Astrocyte (in vitro differentiated cells and primary cell): ENCODE data around the gene ATP6V0B. TPM values are rescaled to one million over a fixed set of nuclear protein-coding genes. Genes with fewer than 3 reads are reported as not detected.

ENCODE experiments used
- DNase-seq: peaks from one replicate; pipeline ENCODE4 v3.0.0-alpha.2; 2010; ENCODE audit warnings: low read depth
- FAIRE-seq: peaks from 2 replicates; lab custom pipeline; 2011; peaks lifted over from hg19 to GRCh38; lab: Jason Lieb, UNC
- H2AFZ ChIP-seq: 2 replicates; pipeline ENCODE4 v1.6.0; 2012; ENCODE audit warnings: low read depth, low read length, inconsistent platforms
- H3K27ac ChIP-seq: 2 replicates; pipeline ENCODE4 v1.5.1; 2011; ENCODE audit warnings: low read depth, low read length, inconsistent platforms
- H3K27me3 ChIP-seq: 2 replicates; pipeline ENCODE4 v1.6.0; 2011; ENCODE audit warnings: low read length, inconsistent platforms; ENCODE audit not compliant: insufficient read depth
- H3K36me3 ChIP-seq: 2 replicates; pipeline ENCODE4 v1.5.1; 2011; ENCODE audit warnings: low read length, inconsistent platforms; ENCODE audit not compliant: insufficient read depth
- H3K4me1 ChIP-seq: 2 replicates; pipeline ENCODE4 v1.5.1; 2011; ENCODE audit warnings: low read length, inconsistent platforms; ENCODE audit not compliant: insufficient read depth
- H3K4me2 ChIP-seq: 2 replicates; pipeline ENCODE4 v1.6.0; 2012; ENCODE audit warnings: low read length, inconsistent platforms
- H3K4me3 ChIP-seq: 2 replicates; pipeline ENCODE4 v1.5.1; 2011; ENCODE audit warnings: low read depth, mild to moderate bottlenecking, low read length, inconsistent platforms; ENCODE audit not compliant: insufficient read depth
- H3K79me2 ChIP-seq: 2 replicates; pipeline ENCODE4 v1.6.0; 2012; ENCODE audit warnings: mild to moderate bottlenecking, low read length, inconsistent platforms; ENCODE audit not compliant: insufficient read depth
- H3K9ac ChIP-seq: 2 replicates; pipeline ENCODE4 v1.6.0; 2012; ENCODE audit warnings: mild to moderate bottlenecking, low read length, inconsistent platforms
- H3K9me3 ChIP-seq: 2 replicates; pipeline ENCODE4 v1.5.1; 2012; ENCODE audit warnings: low read depth, mild to moderate bottlenecking, low read length, inconsistent platforms; ENCODE audit not compliant: insufficient read depth
- H4K20me1 ChIP-seq: 2 replicates; pipeline ENCODE4 v1.6.0; 2012; ENCODE audit warnings: low read length, inconsistent platforms; ENCODE audit not compliant: insufficient read depth
- H3K27ac Mint-ChIP-seq: one replicate; pipeline ENCODE4 v1.8.0; 2021; ENCODE audit warnings: mild to moderate bottlenecking, mixed read lengths; ENCODE audit not compliant: unreplicated experiment
- H3K27me3 Mint-ChIP-seq: one replicate; pipeline ENCODE4 v1.8.0; 2021; ENCODE audit warnings: low read depth, mixed read lengths; ENCODE audit not compliant: unreplicated experiment
- H3K36me3 Mint-ChIP-seq: one replicate; pipeline ENCODE4 v1.8.0; 2021; ENCODE audit warnings: low read depth, mixed read lengths; ENCODE audit not compliant: unreplicated experiment
- H3K4me1 Mint-ChIP-seq: one replicate; pipeline ENCODE4 v1.8.0; 2021; ENCODE audit warnings: low read depth, mixed read lengths; ENCODE audit not compliant: unreplicated experiment
- H3K4me3 Mint-ChIP-seq: one replicate; pipeline ENCODE4 v1.8.0; 2021; ENCODE audit warnings: mild to moderate bottlenecking, moderate library complexity, mixed read lengths; ENCODE audit not compliant: unreplicated experiment
- H3K9me3 Mint-ChIP-seq: one replicate; pipeline ENCODE4 v1.8.0; 2021; ENCODE audit warnings: mild to moderate bottlenecking, mixed read lengths; ENCODE audit not compliant: unreplicated experiment
- CTCF ChIP-seq: IDR thresholded peaks from 2 replicates; pipeline ENCODE4 v1.5.1; 2011; ENCODE audit warnings: low read depth, mild to moderate bottlenecking, inconsistent platforms, low read length, moderate library complexity; ENCODE audit not compliant: insufficient read depth
- EZH2 ChIP-seq: IDR thresholded peaks from 2 replicates; pipeline ENCODE4 v1.6.1; 2012; ENCODE audit warnings: mild to moderate bottlenecking, low read length, inconsistent platforms; ENCODE audit not compliant: insufficient read depth
- total RNA-seq: library from RNA; stranded (reverse); gene quantifications from 2 replicates; pipeline ENCODE4 v1.2.1, GENCODE V29; 2021

ATP6V0B gene
- total RNA-seq, 1 donor from 2014 or later = 175 TPM

GRCh38 chr1:44012404-44012803, 37.6 kb downstream of the ATP6V0B start:
- no peak overlapping the region for H3K4me3 Mint-ChIP-seq
- H3K27me3 Mint-ChIP-seq = peaks cover 2% of the 10 kb centered on the region
- no peak for FAIRE-seq
- Histone ChIP-seq H4K20me1 (no peaks in the 10 kb centered on the region), H3K4me2 (no peak overlapping the region), H3K36me3 (no peaks in the 10 kb centered on the region), H3K9ac (no peak overlapping the region), H3K27ac (no peak overlapping the region), H3K9me3 (no peaks in the 10 kb centered on the region), H2AFZ (no peak overlapping the region), H3K4me1 (no peaks in the 10 kb centered on the region), H3K4me3 (no peak overlapping the region), H3K27me3 (no peaks in the 10 kb centered on the region), H3K79me2 (no peaks in the 10 kb centered on the region)
- no peak for DNase-seq
- H3K27ac Mint-ChIP-seq = no peak overlapping the region
- H3K9me3 Mint-ChIP-seq = no peaks in the 10 kb centered on the region
- H3K4me1 Mint-ChIP-seq = peaks cover 5% of the 10 kb centered on the region
- TF ChIP-seq CTCF (no peak), EZH2 (no peak)
- H3K36me3 Mint-ChIP-seq = peaks cover 9% of the 10 kb centered on the region

- Mint-ChIP-seq H3K4me3 (no peak overlapping the region), H3K27me3 (peaks cover 2% of the 10 kb centered on the region), H3K4me1 (peaks cover 5% of the 10 kb centered on the region), H3K27ac (no peak overlapping the region), H3K9me3 (no peaks in the 10 kb centered on the region), H3K36me3 (peaks cover 4% of the 10 kb centered on the region)
- no peak overlapping the region for H2AFZ ChIP-seq
- no peak for DNase-seq
- no peak for TF ChIP-seq CTCF
- no peak overlapping the region for H3K27ac ChIP-seq
- no peak overlapping the region for H3K4me3 ChIP-seq
- no peaks in the 10 kb centered on the region for H3K27me3 ChIP-seq
- H3K36me3 ChIP-seq = no peaks in the 10 kb centered on the region
- no peaks in the 10 kb centered on the region for H4K20me1 ChIP-seq
- no peaks in the 10 kb centered on the region for H3K9me3 ChIP-seq
- no peak overlapping the region for H3K9ac ChIP-seq
- no peaks in the 10 kb centered on the region for H3K4me1 ChIP-seq
- H3K79me2 ChIP-seq = no peaks in the 10 kb centered on the region
- no peak for FAIRE-seq
- no peak overlapping the region for H3K4me2 ChIP-seq
Measured at GRCh38 chr1:44012941-44013609, 38.3 kb downstream of the ATP6V0B start.

DNA sequence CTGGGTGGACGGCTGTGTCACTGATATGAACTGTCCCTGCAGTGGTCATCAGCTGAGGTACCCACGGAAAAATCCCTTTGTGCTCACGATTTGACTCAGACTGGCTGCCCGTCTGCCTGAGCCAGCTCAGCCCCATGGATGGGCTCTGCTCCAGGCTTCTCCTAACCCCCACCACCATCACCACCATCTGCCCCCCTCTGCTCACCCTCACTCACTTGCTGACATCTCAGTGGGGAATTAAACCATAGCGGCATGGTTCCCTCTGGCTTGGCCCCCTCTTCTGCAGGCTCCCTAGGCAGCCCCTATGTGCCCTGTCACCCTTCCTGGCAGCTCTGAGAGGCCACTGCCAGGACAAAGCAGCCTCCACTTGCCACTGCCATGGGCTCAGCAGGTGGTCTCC, 39.2 kb downstream of the ATP6V0B start:
- TF ChIP-seq EZH2 (no peak), CTCF (no peak)
- Mint-ChIP-seq H3K36me3 (peaks cover 4% of the 10 kb centered on the region), H3K9me3 (no peaks in the 10 kb centered on the region), H3K27me3 (no peaks in the 10 kb centered on the region), H3K4me3 (no peak overlapping the region), H3K27ac (no peak overlapping the region), H3K4me1 (peaks cover 5% of the 10 kb centered on the region)
- Histone ChIP-seq H3K4me1 (no peaks in the 10 kb centered on the region), H3K79me2 (no peaks in the 10 kb centered on the region), H3K9ac (no peak overlapping the region), H3K4me2 (no peak overlapping the region), H3K4me3 (no peak overlapping the region), H4K20me1 (no peaks in the 10 kb centered on the region), H3K9me3 (no peaks in the 10 kb centered on the region), H3K27ac (no peak overlapping the region), H3K27me3 (no peaks in the 10 kb centered on the region), H2AFZ (no peak overlapping the region), H3K36me3 (no peaks in the 10 kb centered on the region)
- DNase-seq (no peak), FAIRE-seq (no peak)
